SK-N-SH treated with all-trans-retinoic acid at 6 μM for 48 hours (cell line): ENCODE data around the gene FBLN2.

Experiments
- ATAC-seq: fragments of 200-7000 bp; cut with Tn5 transposase; 3 replicates; pipeline ENCODE4 v1.9.1; 2020; ENCODE audit warnings: mild to moderate bottlenecking, moderate library complexity
- ARNTL ChIP-seq: fragments of 450-650 bp; formaldehyde crosslinking; IDR thresholded peaks from 2 replicates; pipeline ENCODE4 v1.5.0; 2020; ENCODE audit warnings: low read depth, mild to moderate bottlenecking, moderate library complexity, borderline replicate concordance
- BACH2 ChIP-seq: fragments of 250-450 bp; sonication (Bioruptor Pico); IDR thresholded peaks from 2 replicates; pipeline ENCODE4 v1.9.0; 2021; ENCODE audit warnings: mild to moderate bottlenecking, borderline replicate concordance
- CSDC2 ChIP-seq: fragments of 250-450 bp; sonication (Bioruptor Pico); IDR thresholded peaks from 2 replicates; pipeline ENCODE4 v1.5.0; 2020; ENCODE audit warnings: mild to moderate bottlenecking, moderate library complexity
- GLIS3 ChIP-seq: fragments of 250-450 bp; sonication (Bioruptor Pico); IDR thresholded peaks from 2 replicates; pipeline ENCODE4 v1.5.0; 2020; ENCODE audit warnings: mild to moderate bottlenecking, moderate library complexity
- ISL1 ChIP-seq: fragments of 250-450 bp; sonication (Bioruptor Pico); IDR thresholded peaks from 2 replicates; pipeline ENCODE4 v2.1.2; 2022; ENCODE audit warnings: mild to moderate bottlenecking, moderate library complexity
- PPARA ChIP-seq: fragments of 250-450 bp; sonication (Bioruptor Pico); IDR thresholded peaks from 2 replicates; pipeline ENCODE4 v1.5.0; 2020; ENCODE audit warnings: mild to moderate bottlenecking, borderline replicate concordance
- RARB ChIP-seq: fragments of 250-450 bp; sonication (Bioruptor Pico); IDR thresholded peaks from 2 replicates; pipeline ENCODE4 v1.8.0; 2021; ENCODE audit warnings: mild to moderate bottlenecking, moderate library complexity
- SNAI2 ChIP-seq: fragments of 250-450 bp; sonication (Bioruptor Pico); IDR thresholded peaks from 2 replicates; pipeline ENCODE4 v1.5.0; 2020; ENCODE audit warnings: mild to moderate bottlenecking, moderate library complexity
- TCF4 ChIP-seq: fragments of 250-450 bp; sonication (Bioruptor Pico); IDR thresholded peaks from 2 replicates; pipeline ENCODE4 v1.8.0; 2021; ENCODE audit warnings: mild to moderate bottlenecking, moderate library complexity, borderline replicate concordance
- TOX ChIP-seq: fragments of 250-450 bp; sonication (Bioruptor Pico); IDR thresholded peaks from 2 replicates; pipeline ENCODE4 v1.8.0; 2021; ENCODE audit warnings: mild to moderate bottlenecking, moderate library complexity, borderline replicate concordance
- ZFP3 ChIP-seq: fragments of 250-450 bp; sonication (Bioruptor Pico); IDR thresholded peaks from 2 replicates; pipeline ENCODE4 v1.5.0; 2020; ENCODE audit warnings: mild to moderate bottlenecking, moderate library complexity
- ZFP30 ChIP-seq: fragments of 450-650 bp; formaldehyde crosslinking; IDR thresholded peaks from 2 replicates; pipeline ENCODE4 v1.5.0; 2022; ENCODE audit warnings: mild to moderate bottlenecking, moderate library complexity
- ZNF565 ChIP-seq: fragments of 450-650 bp; formaldehyde crosslinking; conservative IDR thresholded peaks from 2 replicates; pipeline ENCODE4 v1.5.0; 2020; ENCODE audit warnings: low read depth, mild to moderate bottlenecking, moderate library complexity
- ZNF70 ChIP-seq: fragments of 450-650 bp; formaldehyde crosslinking; IDR thresholded peaks from 2 replicates; pipeline ENCODE4 v1.5.0; 2020; ENCODE audit warnings: mild to moderate bottlenecking, moderate library complexity
- TF ChIP-seq, protein P1 (sequence below): fragments of 250-450 bp; sonication (Bioruptor Pico); IDR thresholded peaks from 2 replicates; pipeline ENCODE4 v1.5.0; 2020; ENCODE audit warnings: mild to moderate bottlenecking, moderate library complexity
- TF ChIP-seq, protein P2 (sequence below): fragments of 250-450 bp; sonication (Bioruptor Pico); IDR thresholded peaks from 2 replicates; pipeline ENCODE4 v1.8.0; 2021; ENCODE audit warnings: low read depth, mild to moderate bottlenecking, moderate library complexity, borderline replicate concordance
- TF ChIP-seq, protein P3 (sequence below): fragments of 250-450 bp; sonication (Bioruptor Pico); IDR thresholded peaks from 2 replicates; pipeline ENCODE4 v1.5.1; 2021; ENCODE audit warnings: mild to moderate bottlenecking, moderate library complexity
- TF ChIP-seq, protein P4 (sequence below): fragments of 250-450 bp; sonication (Bioruptor Pico); IDR thresholded peaks from 2 replicates; pipeline ENCODE4 v1.8.0; 2020; ENCODE audit warnings: mild to moderate bottlenecking, moderate library complexity, borderline replicate concordance

FBLN2 gene

DNA sequence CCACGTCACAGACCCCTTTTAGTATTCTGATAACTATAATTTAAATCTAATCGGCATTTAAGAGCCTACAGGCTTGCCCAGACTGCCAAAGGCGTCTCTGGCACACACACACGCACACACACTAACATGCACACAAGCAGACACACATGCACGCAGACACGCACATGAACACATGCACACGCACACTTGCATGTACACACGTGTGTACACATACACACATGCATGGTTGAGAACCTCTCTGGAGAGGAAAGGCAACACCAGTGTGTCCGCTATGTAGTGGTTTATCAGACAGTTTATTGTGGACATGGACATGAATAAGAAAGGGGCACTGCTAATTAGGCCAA, 102.1 kb downstream of the FBLN2 start:
- TF ChIP-seq SNAI2 (CRISPR knock-in tag) = no peak
- TF ChIP-seq CSDC2 (CRISPR knock-in tag) = no peak
- no peak for TF ChIP-seq PPARA (CRISPR knock-in tag)
- TF ChIP-seq, protein P1, sequence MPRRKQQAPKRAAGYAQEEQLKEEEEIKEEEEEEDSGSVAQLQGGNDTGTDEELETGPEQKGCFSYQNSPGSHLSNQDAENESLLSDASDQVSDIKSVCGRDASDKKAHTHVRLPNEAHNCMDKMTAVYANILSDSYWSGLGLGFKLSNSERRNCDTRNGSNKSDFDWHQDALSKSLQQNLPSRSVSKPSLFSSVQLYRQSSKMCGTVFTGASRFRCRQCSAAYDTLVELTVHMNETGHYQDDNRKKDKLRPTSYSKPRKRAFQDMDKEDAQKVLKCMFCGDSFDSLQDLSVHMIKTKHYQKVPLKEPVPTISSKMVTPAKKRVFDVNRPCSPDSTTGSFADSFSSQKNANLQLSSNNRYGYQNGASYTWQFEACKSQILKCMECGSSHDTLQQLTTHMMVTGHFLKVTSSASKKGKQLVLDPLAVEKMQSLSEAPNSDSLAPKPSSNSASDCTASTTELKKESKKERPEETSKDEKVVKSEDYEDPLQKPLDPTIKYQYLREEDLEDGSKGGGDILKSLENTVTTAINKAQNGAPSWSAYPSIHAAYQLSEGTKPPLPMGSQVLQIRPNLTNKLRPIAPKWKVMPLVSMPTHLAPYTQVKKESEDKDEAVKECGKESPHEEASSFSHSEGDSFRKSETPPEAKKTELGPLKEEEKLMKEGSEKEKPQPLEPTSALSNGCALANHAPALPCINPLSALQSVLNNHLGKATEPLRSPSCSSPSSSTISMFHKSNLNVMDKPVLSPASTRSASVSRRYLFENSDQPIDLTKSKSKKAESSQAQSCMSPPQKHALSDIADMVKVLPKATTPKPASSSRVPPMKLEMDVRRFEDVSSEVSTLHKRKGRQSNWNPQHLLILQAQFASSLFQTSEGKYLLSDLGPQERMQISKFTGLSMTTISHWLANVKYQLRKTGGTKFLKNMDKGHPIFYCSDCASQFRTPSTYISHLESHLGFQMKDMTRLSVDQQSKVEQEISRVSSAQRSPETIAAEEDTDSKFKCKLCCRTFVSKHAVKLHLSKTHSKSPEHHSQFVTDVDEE (CRISPR knock-in tag) = no peak
- TF ChIP-seq, protein P2, sequence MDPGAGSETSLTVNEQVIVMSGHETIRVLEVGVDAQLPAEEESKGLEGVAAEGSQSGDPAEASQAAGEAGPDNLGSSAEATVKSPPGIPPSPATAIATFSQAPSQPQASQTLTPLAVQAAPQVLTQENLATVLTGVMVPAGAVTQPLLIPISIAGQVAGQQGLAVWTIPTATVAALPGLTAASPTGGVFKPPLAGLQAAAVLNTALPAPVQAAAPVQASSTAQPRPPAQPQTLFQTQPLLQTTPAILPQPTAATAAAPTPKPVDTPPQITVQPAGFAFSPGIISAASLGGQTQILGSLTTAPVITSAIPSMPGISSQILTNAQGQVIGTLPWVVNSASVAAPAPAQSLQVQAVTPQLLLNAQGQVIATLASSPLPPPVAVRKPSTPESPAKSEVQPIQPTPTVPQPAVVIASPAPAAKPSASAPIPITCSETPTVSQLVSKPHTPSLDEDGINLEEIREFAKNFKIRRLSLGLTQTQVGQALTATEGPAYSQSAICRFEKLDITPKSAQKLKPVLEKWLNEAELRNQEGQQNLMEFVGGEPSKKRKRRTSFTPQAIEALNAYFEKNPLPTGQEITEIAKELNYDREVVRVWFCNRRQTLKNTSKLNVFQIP (CRISPR knock-in tag) = no peak
- TF ChIP-seq, protein P3, sequence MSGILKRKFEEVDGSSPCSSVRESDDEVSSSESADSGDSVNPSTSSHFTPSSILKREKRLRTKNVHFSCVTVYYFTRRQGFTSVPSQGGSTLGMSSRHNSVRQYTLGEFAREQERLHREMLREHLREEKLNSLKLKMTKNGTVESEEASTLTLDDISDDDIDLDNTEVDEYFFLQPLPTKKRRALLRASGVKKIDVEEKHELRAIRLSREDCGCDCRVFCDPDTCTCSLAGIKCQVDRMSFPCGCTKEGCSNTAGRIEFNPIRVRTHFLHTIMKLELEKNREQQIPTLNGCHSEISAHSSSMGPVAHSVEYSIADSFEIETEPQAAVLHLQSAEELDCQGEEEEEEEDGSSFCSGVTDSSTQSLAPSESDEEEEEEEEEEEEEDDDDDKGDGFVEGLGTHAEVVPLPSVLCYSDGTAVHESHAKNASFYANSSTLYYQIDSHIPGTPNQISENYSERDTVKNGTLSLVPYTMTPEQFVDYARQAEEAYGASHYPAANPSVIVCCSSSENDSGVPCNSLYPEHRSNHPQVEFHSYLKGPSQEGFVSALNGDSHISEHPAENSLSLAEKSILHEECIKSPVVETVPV (CRISPR knock-in tag) = no peak
- ATAC-seq = no peak

DNA sequence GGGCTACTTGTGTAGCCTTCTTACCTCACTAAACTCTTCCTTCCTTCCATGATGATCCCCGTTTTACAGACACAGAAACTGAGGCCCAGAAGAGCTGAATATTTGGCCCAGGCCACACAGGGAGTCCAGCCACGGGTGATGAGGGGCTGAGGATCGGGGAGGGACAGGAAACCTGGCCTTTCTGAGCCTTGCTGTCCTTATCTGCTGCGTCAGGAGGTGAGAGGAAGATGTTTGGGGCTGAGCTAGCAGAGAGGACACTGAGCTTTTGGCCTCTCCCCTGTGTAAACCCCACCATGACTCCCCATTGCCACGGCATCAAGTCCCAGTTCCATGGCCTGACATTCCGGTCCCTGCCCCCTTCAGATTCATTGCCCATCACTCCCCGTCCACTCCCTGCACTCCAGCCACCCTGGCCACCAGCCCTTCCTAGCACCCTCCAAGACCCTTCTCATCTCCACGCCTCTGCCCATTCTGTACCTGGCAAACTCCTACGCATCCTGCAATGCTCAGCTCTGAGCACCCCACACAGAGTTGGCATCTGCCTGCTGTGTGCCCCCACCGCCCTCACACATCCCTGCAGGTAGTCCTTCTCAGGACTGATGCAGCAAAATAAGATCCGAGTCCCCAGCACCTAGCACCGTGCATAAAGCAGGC, 103.0 kb downstream of the FBLN2 start:
- TF ChIP-seq TOX = no peak
- TF ChIP-seq RARB (CRISPR knock-in tag) = no peak
- TF ChIP-seq ZFP3 (CRISPR knock-in tag) = peak; percentile 94
- TF ChIP-seq, all 23 proteins: peak for 1
- ATAC-seq = no peak

DNA sequence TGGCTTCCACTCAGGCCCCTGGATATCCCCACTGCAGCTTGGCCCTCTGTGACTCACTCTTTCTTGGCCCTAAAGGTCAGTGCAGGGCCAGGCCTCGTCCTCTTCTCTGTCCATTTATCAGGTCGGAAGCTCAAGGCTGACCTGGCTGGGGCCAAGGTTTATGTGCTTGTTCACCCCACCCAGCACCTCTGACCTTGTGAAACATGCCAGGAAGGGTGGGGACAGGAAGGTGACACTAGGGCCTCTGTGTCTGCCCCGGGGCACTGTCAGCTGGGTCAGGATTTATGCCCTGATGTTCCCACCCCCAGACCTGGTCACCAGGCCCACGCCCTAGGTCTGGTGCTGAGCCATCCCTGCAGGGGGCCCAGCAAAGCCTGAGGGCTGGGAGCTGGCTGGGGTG, 103.8 kb downstream of the FBLN2 start:
- TF ChIP-seq, protein P3 (CRISPR knock-in tag) = no peak
- TF ChIP-seq ARNTL (CRISPR knock-in tag) (no peak), TCF4 (CRISPR knock-in tag) (no peak), ZNF565 (CRISPR knock-in tag) (no peak), ZNF70 (CRISPR knock-in tag) (no peak), BACH2 (no peak), RARB (CRISPR knock-in tag) (no peak), ZFP30 (CRISPR knock-in tag) (no peak), SNAI2 (CRISPR knock-in tag) (no peak), ISL1 (CRISPR knock-in tag) (no peak), GLIS3 (CRISPR knock-in tag) (no peak)
- TF ChIP-seq, protein P2 (CRISPR knock-in tag) = no peak
- TF ChIP-seq, protein P1 (CRISPR knock-in tag) = no peak
- TF ChIP-seq, protein P4, sequence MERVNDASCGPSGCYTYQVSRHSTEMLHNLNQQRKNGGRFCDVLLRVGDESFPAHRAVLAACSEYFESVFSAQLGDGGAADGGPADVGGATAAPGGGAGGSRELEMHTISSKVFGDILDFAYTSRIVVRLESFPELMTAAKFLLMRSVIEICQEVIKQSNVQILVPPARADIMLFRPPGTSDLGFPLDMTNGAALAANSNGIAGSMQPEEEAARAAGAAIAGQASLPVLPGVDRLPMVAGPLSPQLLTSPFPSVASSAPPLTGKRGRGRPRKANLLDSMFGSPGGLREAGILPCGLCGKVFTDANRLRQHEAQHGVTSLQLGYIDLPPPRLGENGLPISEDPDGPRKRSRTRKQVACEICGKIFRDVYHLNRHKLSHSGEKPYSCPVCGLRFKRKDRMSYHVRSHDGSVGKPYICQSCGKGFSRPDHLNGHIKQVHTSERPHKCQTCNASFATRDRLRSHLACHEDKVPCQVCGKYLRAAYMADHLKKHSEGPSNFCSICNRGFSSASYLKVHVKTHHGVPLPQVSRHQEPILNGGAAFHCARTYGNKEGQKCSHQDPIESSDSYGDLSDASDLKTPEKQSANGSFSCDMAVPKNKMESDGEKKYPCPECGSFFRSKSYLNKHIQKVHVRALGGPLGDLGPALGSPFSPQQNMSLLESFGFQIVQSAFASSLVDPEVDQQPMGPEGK (CRISPR knock-in tag) = no peak
- no peak for ATAC-seq
